ENCODE measurements around the gene CFAP20DC. TPM values are rescaled to one million over a fixed set of nuclear protein-coding genes. Genes with fewer than 3 reads are reported as not detected.

CFAP20DC gene
- total RNA-seq, 4 donors from 2014 or later: not detected

GRCh38 chr3:58801541-58801940, 248.3 kb downstream of the CFAP20DC start:
- ATAC-seq: no peak
- Histone ChIP-seq H3K4me1 (no peaks in the 10 kb centered on the region), H3K27me3 (no peaks in the 10 kb centered on the region), H3K36me3 (no peaks in the 10 kb centered on the region), H3K9me3 (no peaks in the 10 kb centered on the region), H3K27ac (no peak overlapping the region), H3K4me3 (no peak overlapping the region)
- DNase-seq: no peak
- intact Hi-C loops (cut with DNase I; ENCODE audit: low total_unique reads): no loop called here
- in situ Hi-C loops (cut with MboI; ENCODE audit: low sequenced_read_pairs in 4 of 4): no loop called here
- TF ChIP-seq CTCF (IDR thresholded peaks at IDR 0.05 in 4 of 5, conservative IDR thresholded peaks at IDR 0.05 in 1 of 5) (no peak), POLR2A (IDR thresholded peaks at IDR 0.05) (no peak)

- no peak overlapping the region for H3K27ac ChIP-seq
- no peaks in the 10 kb centered on the region for H3K4me1 ChIP-seq
- DNase-seq: no peak
- TF ChIP-seq CTCF (IDR thresholded peaks at IDR 0.05 in 4 of 5, conservative IDR thresholded peaks at IDR 0.05 in 1 of 5) (no peak), POLR2A (IDR thresholded peaks at IDR 0.05) (no peak)
- in situ Hi-C loops (cut with MboI; ENCODE audit: low sequenced_read_pairs in 4 of 4): no loop called here
- no peaks in the 10 kb centered on the region for H3K36me3 ChIP-seq
- no peaks in the 10 kb centered on the region for H3K9me3 ChIP-seq
- no peak for ATAC-seq
- H3K27me3 ChIP-seq: no peaks in the 10 kb centered on the region
- no peak overlapping the region for H3K4me3 ChIP-seq
- intact Hi-C loops (cut with DNase I; ENCODE audit: low total_unique reads): no loop called here
Observed at GRCh38 chr3:58800940-58801339, 248.9 kb downstream of the CFAP20DC start.

GRCh38 chr3:58800032-58800431, 249.8 kb downstream of the CFAP20DC start:
- TF ChIP-seq CTCF (IDR thresholded peaks at IDR 0.05 in 4 of 5, conservative IDR thresholded peaks at IDR 0.05 in 1 of 5) (no peak), POLR2A (IDR thresholded peaks at IDR 0.05) (no peak)
- Histone ChIP-seq H3K36me3 (no peaks in the 10 kb centered on the region), H3K4me3 (no peak overlapping the region), H3K27ac (no peak overlapping the region), H3K27me3 (no peaks in the 10 kb centered on the region), H3K4me1 (no peaks in the 10 kb centered on the region), H3K9me3 (no peaks in the 10 kb centered on the region)
- no peak for DNase-seq
- intact Hi-C loops (cut with DNase I; ENCODE audit: low total_unique reads): no loop called here
- no peak for ATAC-seq
- in situ Hi-C loops (cut with MboI; ENCODE audit: low sequenced_read_pairs in 4 of 4): no loop called here

GRCh38 chr3:58799271-58799670, 250.6 kb downstream of the CFAP20DC start:
- ATAC-seq: no peak
- intact Hi-C loops (cut with DNase I; ENCODE audit: low total_unique reads): no loop called here

More at GRCh38 chr3:58799271-58799670, 250.6 kb downstream of the CFAP20DC start:
- Histone ChIP-seq H3K9me3 (no peaks in the 10 kb centered on the region), H3K27me3 (no peaks in the 10 kb centered on the region), H3K4me1 (no peaks in the 10 kb centered on the region), H3K36me3 (no peaks in the 10 kb centered on the region), H3K27ac (no peak overlapping the region), H3K4me3 (no peak overlapping the region)
- DNase-seq: no peak
- in situ Hi-C loops (cut with MboI; ENCODE audit: low sequenced_read_pairs in 4 of 4): no loop called here
- TF ChIP-seq POLR2A (IDR thresholded peaks at IDR 0.05): no peak
- no peak for TF ChIP-seq CTCF (IDR thresholded peaks at IDR 0.05 in 4 of 5, conservative IDR thresholded peaks at IDR 0.05 in 1 of 5)

All from gastrocnemius medialis (tissue), 4 donors.